ENCODE data around the gene ANKRD16.
"Not testable (repeated sequence)": the region's sequence is repeated elsewhere in the genome, so short reads cannot be mapped to it uniquely, and the experiment has no call there.

Gene ANKRD16

GRCh38 chr10:5843686-5844344, 45.9 kb downstream of the ANKRD16 start:
- no peaks in the 10 kb centered on the region for H3K27me3 ChIP-seq (ENCODE audit: control insufficient read depth in 2 of 2, insufficient read depth in 2 of 2, low read length in 2 of 2)
- H3K4me3 ChIP-seq (ENCODE audit: low read length in 2 of 2) = no peak overlapping the region
- no peaks in the 10 kb centered on the region for H3K36me3 ChIP-seq (ENCODE audit: control insufficient read depth in 2 of 2, insufficient read depth in 2 of 2, low read length in 2 of 2)
- H3K27ac ChIP-seq (ENCODE audit: low read depth in 2 of 2, low read length in 2 of 2) = no peak overlapping the region
- peaks cover 0 to 7% of the 10 kb centered on the region in 2 donors for H3K4me1 ChIP-seq (ENCODE audit: control insufficient read depth in 2 of 2, insufficient read depth in 2 of 2, low read length in 2 of 2)
- no peak overlapping the region for H3K9ac ChIP-seq (ENCODE audit: low read depth in 1 of 2, low read length in 2 of 2)
- H3K9me3 ChIP-seq (ENCODE audit: control insufficient read depth in 2 of 2, low read length in 2 of 2) = no peaks in the 10 kb centered on the region

GRCh38 chr10:5841965-5842364, 47.7 kb downstream of the ANKRD16 start:
- Histone ChIP-seq H3K27ac (ENCODE audit: low read depth in 2 of 2, low read length in 2 of 2) (no peak overlapping the region), H3K36me3 (ENCODE audit: control insufficient read depth in 2 of 2, insufficient read depth in 2 of 2, low read length in 2 of 2) (no peaks in the 10 kb centered on the region), H3K9me3 (ENCODE audit: control insufficient read depth in 2 of 2, low read length in 2 of 2) (no peaks in the 10 kb centered on the region)

GRCh38 chr10:5840314-5841307, 49.1 kb downstream of the ANKRD16 start:
- H3K4me3 ChIP-seq (ENCODE audit: low read length in 2 of 2) = peak overlapping the region in 1 of 2 donors; percentile 5
- no peak overlapping the region for H3K9ac ChIP-seq (ENCODE audit: low read depth in 1 of 2, low read length in 2 of 2)
- H3K4me1 ChIP-seq (ENCODE audit: control insufficient read depth in 2 of 2, insufficient read depth in 2 of 2, low read length in 2 of 2) = peaks cover 0 to 7% of the 10 kb centered on the region in 2 donors
- H3K36me3 ChIP-seq (ENCODE audit: control insufficient read depth in 2 of 2, insufficient read depth in 2 of 2, low read length in 2 of 2) = no peaks in the 10 kb centered on the region
- no peaks in the 10 kb centered on the region for H3K9me3 ChIP-seq (ENCODE audit: control insufficient read depth in 2 of 2, low read length in 2 of 2)
- H3K27ac ChIP-seq (ENCODE audit: low read depth in 2 of 2, low read length in 2 of 2) = peak overlapping the region in 1 of 2 donors; percentile 61
- no peaks in the 10 kb centered on the region for H3K27me3 ChIP-seq (ENCODE audit: control insufficient read depth in 2 of 2, insufficient read depth in 2 of 2, low read length in 2 of 2)

More at GRCh38 chr10:5841965-5842364, 47.7 kb downstream of the ANKRD16 start:
- Histone ChIP-seq H3K9ac (ENCODE audit: low read depth in 1 of 2, low read length in 2 of 2) (no peak overlapping the region), H3K4me1 (ENCODE audit: control insufficient read depth in 2 of 2, insufficient read depth in 2 of 2, low read length in 2 of 2) (peaks cover 0 to 7% of the 10 kb centered on the region in 2 donors), H3K4me3 (ENCODE audit: low read length in 2 of 2) (no peak overlapping the region), H3K27me3 (ENCODE audit: control insufficient read depth in 2 of 2, insufficient read depth in 2 of 2, low read length in 2 of 2) (no peaks in the 10 kb centered on the region)

GRCh38 chr10:5836181-5836580, 53.5 kb downstream of the ANKRD16 start:
- H3K9me3 ChIP-seq (ENCODE audit: control insufficient read depth in 2 of 2, low read length in 2 of 2); H3K9ac ChIP-seq (ENCODE audit: low read depth in 1 of 2, low read length in 2 of 2); H3K27me3 ChIP-seq (ENCODE audit: control insufficient read depth in 2 of 2, insufficient read depth in 2 of 2, low read length in 2 of 2); H3K4me3 ChIP-seq (ENCODE audit: low read length in 2 of 2); H3K4me1 ChIP-seq (ENCODE audit: control insufficient read depth in 2 of 2, insufficient read depth in 2 of 2, low read length in 2 of 2); H3K36me3 ChIP-seq (ENCODE audit: control insufficient read depth in 2 of 2, insufficient read depth in 2 of 2, low read length in 2 of 2); H3K27ac ChIP-seq (ENCODE audit: low read depth in 2 of 2, low read length in 2 of 2): not testable (repeated sequence)

GRCh38 chr10:5835446-5836095, 54.1 kb downstream of the ANKRD16 start:
- Histone ChIP-seq H3K27me3 (ENCODE audit: control insufficient read depth in 2 of 2, insufficient read depth in 2 of 2, low read length in 2 of 2) (no peaks in the 10 kb centered on the region), H3K9ac (ENCODE audit: low read depth in 1 of 2, low read length in 2 of 2) (no peak overlapping the region), H3K4me1 (ENCODE audit: control insufficient read depth in 2 of 2, insufficient read depth in 2 of 2, low read length in 2 of 2) (peaks cover 0 to 4% of the 10 kb centered on the region in 2 donors), H3K4me3 (ENCODE audit: low read length in 2 of 2) (no peak overlapping the region), H3K27ac (ENCODE audit: low read depth in 2 of 2, low read length in 2 of 2) (no peak overlapping the region), H3K36me3 (ENCODE audit: control insufficient read depth in 2 of 2, insufficient read depth in 2 of 2, low read length in 2 of 2) (no peaks in the 10 kb centered on the region), H3K9me3 (ENCODE audit: control insufficient read depth in 2 of 2, low read length in 2 of 2) (no peaks in the 10 kb centered on the region)

- Histone ChIP-seq H3K36me3 (ENCODE audit: control insufficient read depth in 2 of 2, insufficient read depth in 2 of 2, low read length in 2 of 2) (no peaks in the 10 kb centered on the region), H3K4me3 (ENCODE audit: low read length in 2 of 2) (no peak overlapping the region), H3K9me3 (ENCODE audit: control insufficient read depth in 2 of 2, low read length in 2 of 2) (no peaks in the 10 kb centered on the region), H3K27ac (ENCODE audit: low read depth in 2 of 2, low read length in 2 of 2) (no peak overlapping the region), H3K27me3 (ENCODE audit: control insufficient read depth in 2 of 2, insufficient read depth in 2 of 2, low read length in 2 of 2) (no peaks in the 10 kb centered on the region), H3K9ac (ENCODE audit: low read depth in 1 of 2, low read length in 2 of 2) (no peak overlapping the region), H3K4me1 (ENCODE audit: control insufficient read depth in 2 of 2, insufficient read depth in 2 of 2, low read length in 2 of 2) (peaks cover 0 to 4% of the 10 kb centered on the region in 2 donors)
Measured at GRCh38 chr10:5833814-5834213, 55.9 kb downstream of the ANKRD16 start.

- peak overlapping the region; percentile 41 to 45 for H3K4me3 ChIP-seq (ENCODE audit: low read length in 2 of 2)
- H3K9ac ChIP-seq (ENCODE audit: low read depth in 1 of 2, low read length in 2 of 2) = no peak overlapping the region
- H3K27ac ChIP-seq (ENCODE audit: low read depth in 2 of 2, low read length in 2 of 2) = no peak overlapping the region
- no peaks in the 10 kb centered on the region for H3K27me3 ChIP-seq (ENCODE audit: control insufficient read depth in 2 of 2, insufficient read depth in 2 of 2, low read length in 2 of 2)
- H3K4me1 ChIP-seq (ENCODE audit: control insufficient read depth in 2 of 2, insufficient read depth in 2 of 2, low read length in 2 of 2) = peaks cover 0 to 4% of the 10 kb centered on the region in 2 donors
- H3K36me3 ChIP-seq (ENCODE audit: control insufficient read depth in 2 of 2, insufficient read depth in 2 of 2, low read length in 2 of 2) = no peaks in the 10 kb centered on the region
- H3K9me3 ChIP-seq (ENCODE audit: control insufficient read depth in 2 of 2, low read length in 2 of 2) = no peaks in the 10 kb centered on the region
Measured at GRCh38 chr10:5832946-5833345, 56.7 kb downstream of the ANKRD16 start.

- Histone ChIP-seq H3K4me1 (ENCODE audit: control insufficient read depth in 2 of 2, insufficient read depth in 2 of 2, low read length in 2 of 2) (peaks cover 0 to 4% of the 10 kb centered on the region in 2 donors), H3K27me3 (ENCODE audit: control insufficient read depth in 2 of 2, insufficient read depth in 2 of 2, low read length in 2 of 2) (no peaks in the 10 kb centered on the region), H3K9me3 (ENCODE audit: control insufficient read depth in 2 of 2, low read length in 2 of 2) (no peaks in the 10 kb centered on the region), H3K27ac (ENCODE audit: low read depth in 2 of 2, low read length in 2 of 2) (no peak overlapping the region), H3K4me3 (ENCODE audit: low read length in 2 of 2) (no peak overlapping the region), H3K9ac (ENCODE audit: low read depth in 1 of 2, low read length in 2 of 2) (no peak overlapping the region), H3K36me3 (ENCODE audit: control insufficient read depth in 2 of 2, insufficient read depth in 2 of 2, low read length in 2 of 2) (no peaks in the 10 kb centered on the region)
Measured at GRCh38 chr10:5831446-5831782, 58.3 kb downstream of the ANKRD16 start.

GRCh38 chr10:5830629-5831445, 58.9 kb downstream of the ANKRD16 start:
- no peaks in the 10 kb centered on the region for H3K9me3 ChIP-seq (ENCODE audit: control insufficient read depth in 2 of 2, low read length in 2 of 2)
- no peak overlapping the region for H3K4me3 ChIP-seq (ENCODE audit: low read length in 2 of 2)
- no peaks in the 10 kb centered on the region for H3K36me3 ChIP-seq (ENCODE audit: control insufficient read depth in 2 of 2, insufficient read depth in 2 of 2, low read length in 2 of 2)
- H3K27ac ChIP-seq (ENCODE audit: low read depth in 2 of 2, low read length in 2 of 2) = no peak overlapping the region
- no peak overlapping the region for H3K9ac ChIP-seq (ENCODE audit: low read depth in 1 of 2, low read length in 2 of 2)
- H3K27me3 ChIP-seq (ENCODE audit: control insufficient read depth in 2 of 2, insufficient read depth in 2 of 2, low read length in 2 of 2) = no peaks in the 10 kb centered on the region
- H3K4me1 ChIP-seq (ENCODE audit: control insufficient read depth in 2 of 2, insufficient read depth in 2 of 2, low read length in 2 of 2) = peaks cover 0 to 4% of the 10 kb centered on the region in 2 donors

Data from mucosa of rectum (tissue), 2 donors.